ENCODE results near the gene RBM19.

DNA sequence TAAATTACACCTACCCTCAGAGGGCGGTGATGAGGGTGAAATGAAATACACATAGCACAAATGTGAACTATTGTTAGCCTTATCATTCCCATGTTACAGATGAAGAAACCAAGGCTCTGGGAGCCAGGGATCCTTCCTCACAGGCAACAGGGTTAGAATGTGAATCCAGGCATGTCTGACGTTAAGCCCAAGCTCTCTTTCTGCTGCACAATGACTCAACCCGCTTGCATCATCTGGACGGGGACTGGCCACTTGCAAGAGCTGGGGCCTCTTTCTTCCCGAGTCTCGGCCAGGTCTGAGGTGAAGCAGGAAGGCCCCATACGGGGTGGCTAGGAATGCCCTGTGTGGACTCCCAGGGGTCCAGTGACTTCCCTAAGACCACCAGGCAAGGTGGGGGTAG lies 105.2 kb downstream of the RBM19 start:
- TF ChIP-seq, protein P1, sequence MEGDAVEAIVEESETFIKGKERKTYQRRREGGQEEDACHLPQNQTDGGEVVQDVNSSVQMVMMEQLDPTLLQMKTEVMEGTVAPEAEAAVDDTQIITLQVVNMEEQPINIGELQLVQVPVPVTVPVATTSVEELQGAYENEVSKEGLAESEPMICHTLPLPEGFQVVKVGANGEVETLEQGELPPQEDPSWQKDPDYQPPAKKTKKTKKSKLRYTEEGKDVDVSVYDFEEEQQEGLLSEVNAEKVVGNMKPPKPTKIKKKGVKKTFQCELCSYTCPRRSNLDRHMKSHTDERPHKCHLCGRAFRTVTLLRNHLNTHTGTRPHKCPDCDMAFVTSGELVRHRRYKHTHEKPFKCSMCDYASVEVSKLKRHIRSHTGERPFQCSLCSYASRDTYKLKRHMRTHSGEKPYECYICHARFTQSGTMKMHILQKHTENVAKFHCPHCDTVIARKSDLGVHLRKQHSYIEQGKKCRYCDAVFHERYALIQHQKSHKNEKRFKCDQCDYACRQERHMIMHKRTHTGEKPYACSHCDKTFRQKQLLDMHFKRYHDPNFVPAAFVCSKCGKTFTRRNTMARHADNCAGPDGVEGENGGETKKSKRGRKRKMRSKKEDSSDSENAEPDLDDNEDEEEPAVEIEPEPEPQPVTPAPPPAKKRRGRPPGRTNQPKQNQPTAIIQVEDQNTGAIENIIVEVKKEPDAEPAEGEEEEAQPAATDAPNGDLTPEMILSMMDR (IDR thresholded peaks at IDR 0.05), result no peak
- no peak for TF ChIP-seq POLR2A (IDR thresholded peaks at IDR 0.05)

Measured in heart left ventricle (tissue), 13 donors.